Stimulated activated CD4-positive, alpha-beta T cell treated with anti-CD3 and anti-CD28 coated beads, Interleukin-2, amount 100 ng/mL, for 48 hours (primary cell): ENCODE data around the gene SLC17A1.

Experiments
- DNase-seq, 2 donors: peaks; one replicate each; pipeline ENCODE4 v3.0.0-alpha.2; 2020

Gene SLC17A1

GRCh38 chr6:25832307-25832662, 433 bp upstream of the SLC17A1 start:
- DNase-seq, result no peak

- no peak for DNase-seq
Observed at GRCh38 chr6:25830458-25830857, 1.4 kb downstream of the SLC17A1 start.

GRCh38 chr6:25829375-25829774, 2.5 kb downstream of the SLC17A1 start:
- DNase-seq, result no peak

GRCh38 chr6:25821341-25821740, 10.5 kb downstream of the SLC17A1 start:
- no peak for DNase-seq

- DNase-seq, result no peak
Observed at GRCh38 chr6:25816252-25816651, 15.6 kb downstream of the SLC17A1 start.

- no peak for DNase-seq
Observed at GRCh38 chr6:25815194-25815593, 16.7 kb downstream of the SLC17A1 start.

- no peak for DNase-seq
Observed at GRCh38 chr6:25804804-25805203, 27.0 kb downstream of the SLC17A1 start.

GRCh38 chr6:25801436-25801835, 30.4 kb downstream of the SLC17A1 start:
- no peak for DNase-seq

- DNase-seq, result no peak
Observed at GRCh38 chr6:25794784-25795183, 37.1 kb downstream of the SLC17A1 start.

- no peak for DNase-seq
Observed at GRCh38 chr6:25793970-25794369, 37.9 kb downstream of the SLC17A1 start.

GRCh38 chr6:25792016-25792415, 39.8 kb downstream of the SLC17A1 start:
- no peak for DNase-seq

GRCh38 chr6:25789475-25789874, 42.4 kb downstream of the SLC17A1 start:
- DNase-seq, result no peak

GRCh38 chr6:25788305-25788922, 43.4 kb downstream of the SLC17A1 start:
- DNase-seq, result peak; percentile 26 to 38

GRCh38 chr6:25787428-25787827, 44.4 kb downstream of the SLC17A1 start:
- DNase-seq, result no peak

- no peak for DNase-seq
Observed at GRCh38 chr6:25781134-25781533, 50.7 kb downstream of the SLC17A1 start.

GRCh38 chr6:25777856-25778649, 53.8 kb downstream of the SLC17A1 start:
- no peak for DNase-seq

- no peak for DNase-seq
Observed at GRCh38 chr6:25777031-25777430, 54.8 kb downstream of the SLC17A1 start.

GRCh38 chr6:25774120-25774715, 57.6 kb downstream of the SLC17A1 start:
- DNase-seq, result no peak

- no peak for DNase-seq
Observed at GRCh38 chr6:25769983-25770382, 61.9 kb downstream of the SLC17A1 start.

- no peak for DNase-seq
Observed at GRCh38 chr6:25768566-25768965, 63.3 kb downstream of the SLC17A1 start.

GRCh38 chr6:25764611-25765010, 67.2 kb downstream of the SLC17A1 start:
- DNase-seq, result no peak

GRCh38 chr6:25757936-25758642, 73.8 kb downstream of the SLC17A1 start:
- no peak for DNase-seq
